HG02678 (cell line): ENCODE results near the gene SBK2.

Experiments used
- ATAC-seq: cut with Tn5 transposase; IDR thresholded peaks from one replicate; pipeline ENCODE4 v1.9.1; 2021; ENCODE audit warnings: mild to moderate bottlenecking, moderate library complexity; ENCODE audit not compliant: unreplicated experiment

The SBK2 gene

DNA sequence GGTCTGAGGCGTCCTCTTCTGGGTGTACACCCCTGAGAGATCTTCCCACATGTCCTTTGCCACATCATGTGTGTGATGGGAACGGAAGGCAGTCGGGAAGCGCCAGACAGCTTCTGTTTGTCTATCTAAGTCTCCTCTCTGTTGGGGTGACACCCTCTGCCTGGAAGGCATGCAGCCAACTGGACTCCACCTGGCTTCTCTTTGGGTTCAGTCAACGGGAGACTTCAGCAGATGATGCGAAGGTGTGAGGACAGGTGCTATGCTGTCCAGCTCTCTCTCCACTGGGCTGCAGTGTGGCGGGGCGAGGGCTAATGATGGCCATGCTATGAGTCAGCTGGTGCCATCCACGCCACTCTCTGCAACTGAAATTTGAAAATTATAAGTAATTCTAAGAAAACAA, 22.8 kb upstream of the SBK2 start:
- no peak for ATAC-seq

DNA sequence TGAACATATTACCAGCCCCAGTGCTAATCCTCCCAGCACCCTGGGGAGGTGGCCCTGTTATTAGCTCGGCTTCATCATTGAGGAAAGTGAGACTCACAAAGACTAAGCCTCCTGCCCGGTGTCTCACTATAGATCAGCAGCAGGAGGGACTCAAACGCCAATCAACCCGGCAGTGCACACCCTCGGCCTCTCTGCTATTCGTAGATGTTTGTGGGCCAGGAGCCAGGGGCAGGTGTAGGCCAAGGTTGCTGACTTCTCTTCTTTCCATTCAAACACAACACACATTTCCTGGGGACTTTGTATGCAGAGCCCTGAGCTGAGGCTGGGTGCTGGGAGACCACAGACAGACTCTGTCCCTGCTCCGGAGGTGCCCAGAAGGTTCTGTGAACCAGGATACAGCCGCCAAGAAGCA, 17.8 kb upstream of the SBK2 start:
- ATAC-seq = no peak

DNA sequence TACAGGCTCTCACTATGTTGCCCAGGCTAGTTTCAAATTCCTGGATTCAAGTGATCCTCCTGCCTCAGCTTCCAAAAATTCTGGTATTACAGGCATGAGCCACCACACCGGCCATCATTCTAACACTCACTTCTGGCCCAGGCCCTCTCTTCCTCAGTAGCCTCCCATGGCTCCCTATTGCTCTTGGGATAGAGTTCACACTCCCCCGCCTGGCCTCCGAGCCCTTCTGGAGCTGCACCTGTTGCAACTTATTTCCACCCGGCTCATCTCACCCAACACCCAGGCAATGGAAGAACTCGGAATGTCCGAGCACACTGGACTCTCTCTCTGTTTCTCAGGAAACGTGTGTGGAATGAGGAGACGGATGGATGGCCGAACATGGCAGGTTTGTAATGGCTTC, 17.4 kb upstream of the SBK2 start:
- ATAC-seq = no peak

DNA sequence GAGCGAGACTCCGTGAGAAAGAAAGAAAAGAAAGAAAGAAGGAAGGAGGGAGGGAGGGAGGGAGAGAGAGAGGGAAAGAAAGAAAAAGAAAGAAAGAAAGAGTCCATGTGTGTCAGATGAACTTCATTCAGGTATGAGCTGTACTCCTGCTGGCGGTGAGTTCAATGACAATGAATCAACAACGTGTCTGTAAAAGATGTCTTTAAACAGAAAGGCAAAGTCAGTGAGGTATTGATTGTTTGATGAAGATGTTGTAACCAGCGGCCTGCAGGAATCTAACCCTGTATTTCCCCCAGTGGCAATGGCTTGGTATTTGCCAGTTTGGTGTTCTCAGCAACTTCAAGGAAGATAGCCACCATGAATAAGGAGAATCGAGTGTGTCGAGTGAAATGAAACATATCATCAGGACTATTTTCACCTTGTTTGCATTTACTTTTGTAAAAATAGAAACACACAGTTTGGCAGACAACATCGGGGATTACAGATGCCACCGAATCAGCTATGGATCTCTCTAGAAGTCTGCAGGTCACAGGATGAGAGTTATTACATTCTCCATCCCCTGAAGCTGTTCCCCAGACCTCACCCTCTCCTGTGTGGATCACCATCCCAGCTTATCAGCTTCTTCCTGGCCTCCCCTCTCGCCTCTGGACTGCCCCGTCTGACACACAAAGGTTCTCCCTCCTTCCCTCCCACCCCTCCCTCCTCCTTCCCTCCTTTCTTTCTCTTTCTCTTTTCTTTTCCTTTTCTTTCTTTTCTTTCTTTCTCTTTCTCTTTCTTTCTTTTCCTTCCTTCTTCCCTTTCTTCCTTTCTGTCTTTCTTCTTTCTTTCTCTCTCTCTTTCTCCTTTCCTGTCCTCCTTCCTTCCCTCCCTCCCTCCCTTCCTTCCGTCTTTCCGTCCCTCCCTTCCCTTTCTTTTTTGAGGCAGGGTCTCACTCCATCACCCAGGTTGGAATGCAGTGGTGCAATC, 16.6 kb upstream of the SBK2 start:
- ATAC-seq = no peak

DNA sequence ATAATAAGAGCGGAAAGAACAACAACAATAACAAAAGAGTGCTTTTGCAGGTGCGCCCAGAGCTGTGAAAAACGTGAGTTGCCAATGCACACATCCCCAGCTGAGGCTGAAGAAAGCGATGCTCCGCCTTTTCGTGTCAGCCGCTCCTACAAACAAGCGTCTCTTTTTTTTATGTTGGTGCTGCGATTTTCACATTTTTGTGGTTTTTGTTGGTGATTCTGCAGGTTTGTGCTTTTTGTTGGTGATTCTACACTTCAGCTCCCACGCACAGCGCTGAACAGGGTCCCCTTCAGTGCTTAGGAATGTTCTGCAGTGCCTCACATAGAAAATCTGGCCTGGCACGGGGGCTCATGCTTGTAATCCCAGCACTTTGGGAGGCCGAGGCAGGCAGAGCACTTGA, 15.7 kb upstream of the SBK2 start:
- ATAC-seq = no peak

DNA sequence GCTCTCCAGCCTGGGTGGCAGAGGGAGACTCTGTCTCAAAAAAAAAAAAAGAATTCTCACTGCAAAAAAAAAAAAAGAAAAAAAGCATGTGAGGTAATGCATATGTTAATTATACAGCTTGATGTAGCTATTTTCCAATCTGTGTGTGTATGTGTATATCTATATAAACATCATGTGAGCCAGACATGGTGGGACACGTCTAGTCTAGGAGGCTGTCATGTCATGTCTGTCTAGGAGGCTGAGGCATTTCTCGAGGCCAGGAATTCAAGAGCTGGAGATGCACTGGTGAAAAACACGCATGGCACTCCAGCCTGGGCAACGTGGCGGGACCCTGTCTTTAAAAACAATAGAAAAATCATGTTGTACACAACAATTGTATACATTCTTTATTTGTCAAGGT, 15.3 kb upstream of the SBK2 start:
- no peak for ATAC-seq

DNA sequence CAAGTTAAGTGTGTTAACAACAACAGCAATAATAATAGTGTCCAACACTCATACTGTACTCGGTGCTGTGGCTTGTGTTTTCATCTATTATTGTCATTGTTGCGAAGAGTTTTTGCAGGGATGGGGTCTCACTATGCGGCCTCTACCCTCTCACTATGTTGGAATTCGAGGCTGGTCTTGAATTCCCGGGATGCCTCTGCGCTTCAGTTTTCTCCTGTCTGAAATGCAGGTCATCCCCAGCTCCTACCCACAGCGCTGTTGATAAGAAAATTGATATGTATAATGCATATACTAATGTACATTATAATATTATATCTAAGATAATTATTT, 13.4 kb upstream of the SBK2 start:
- no peak for ATAC-seq

DNA sequence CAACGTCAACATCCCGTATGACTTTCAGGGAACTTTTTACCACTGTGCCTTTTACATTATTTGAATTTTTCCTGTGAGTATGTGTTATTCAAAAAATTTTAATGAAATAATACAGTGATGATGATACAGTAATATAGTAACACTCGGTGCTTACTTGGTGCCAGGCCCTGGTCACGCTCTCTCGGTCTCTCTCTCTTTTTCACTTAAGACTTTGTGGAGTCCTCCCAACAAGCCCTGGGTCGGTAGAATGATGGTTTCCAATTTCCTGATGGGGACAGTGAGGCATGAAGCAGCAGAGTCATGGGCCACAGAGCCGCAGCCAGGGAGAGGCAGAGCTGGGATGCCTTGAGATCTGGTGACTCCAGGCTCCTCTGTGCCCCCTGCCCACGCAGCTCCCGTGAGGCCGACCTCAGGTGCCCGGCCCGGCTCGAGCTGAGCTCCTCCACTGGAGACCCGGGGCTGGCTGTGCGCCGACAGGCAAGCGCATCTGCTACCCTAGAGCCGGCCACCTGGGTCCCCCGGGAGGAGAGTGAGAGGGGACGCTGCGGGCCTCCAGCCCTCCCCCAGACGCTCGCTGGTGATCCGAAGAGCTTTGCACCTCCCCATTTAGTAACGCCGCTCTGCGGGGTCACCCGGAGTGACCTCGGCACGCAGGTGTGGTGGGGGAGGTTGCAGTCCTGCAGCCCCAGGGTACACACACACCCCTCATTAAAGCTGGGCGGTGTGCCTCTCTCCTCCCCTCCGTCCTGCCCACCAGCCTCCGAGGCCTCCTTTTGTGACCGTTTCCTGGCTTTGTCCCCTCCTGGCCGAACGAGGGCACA, 12.8 kb upstream of the SBK2 start:
- ATAC-seq = no peak

DNA sequence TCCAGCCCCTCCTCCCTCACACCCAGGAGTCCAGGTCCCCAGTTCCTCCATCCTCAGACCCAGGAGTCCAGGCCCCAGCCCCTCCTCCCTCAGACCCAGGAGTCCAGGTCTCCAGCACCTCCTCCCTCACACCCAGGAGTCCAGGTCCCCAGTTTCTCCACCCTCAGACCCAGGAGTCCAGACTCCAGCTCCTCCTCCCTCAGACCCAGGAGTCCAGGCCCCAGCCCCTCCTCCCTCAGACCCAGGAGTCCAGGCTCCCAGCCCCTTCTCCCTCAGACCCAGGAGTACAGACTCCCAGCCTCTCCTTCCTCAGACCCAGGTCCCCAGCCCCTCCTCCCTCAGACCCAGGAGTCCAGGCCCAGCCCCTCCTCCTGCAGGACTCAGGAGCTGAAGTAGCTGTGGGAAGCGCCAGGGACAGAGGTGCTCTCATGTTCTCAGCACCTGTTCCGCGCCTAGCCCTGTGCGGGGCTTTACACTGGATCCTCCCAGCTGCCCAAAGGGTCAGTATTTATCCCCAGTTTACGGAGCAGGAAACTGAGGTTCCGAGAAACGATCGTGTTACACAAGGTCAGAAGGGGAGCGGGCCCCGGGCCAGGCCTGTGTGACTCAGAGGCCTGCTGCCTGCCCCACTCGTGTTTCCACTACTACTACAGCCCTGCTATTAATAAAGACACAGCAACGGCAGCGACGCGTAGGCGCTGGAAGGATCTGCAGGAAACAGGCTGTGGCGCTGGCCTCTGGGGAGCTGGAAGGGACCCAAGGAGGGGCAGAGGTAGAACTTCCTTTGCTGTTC, 10.1 kb upstream of the SBK2 start:
- ATAC-seq = no peak

DNA sequence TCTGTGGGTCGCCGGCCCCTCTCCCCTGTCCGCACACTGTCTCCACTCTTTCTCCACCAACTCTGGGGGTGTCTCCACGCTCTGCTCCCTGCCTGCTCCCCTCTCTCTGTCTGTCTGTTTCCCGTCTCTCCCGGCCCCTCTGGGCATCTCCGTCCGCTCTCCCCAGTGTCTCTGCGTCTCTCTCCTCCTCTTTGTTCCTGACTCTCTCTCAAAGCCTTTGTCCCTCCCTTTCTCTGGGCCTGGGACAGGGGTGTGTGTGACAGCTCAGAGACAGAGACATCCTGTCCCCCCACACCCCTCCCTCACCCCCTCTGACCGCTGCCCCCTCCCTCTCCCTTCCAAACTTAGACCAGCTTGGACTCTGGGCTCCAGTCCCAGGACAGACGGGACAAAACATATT, 9.1 kb upstream of the SBK2 start:
- ATAC-seq = no peak

DNA sequence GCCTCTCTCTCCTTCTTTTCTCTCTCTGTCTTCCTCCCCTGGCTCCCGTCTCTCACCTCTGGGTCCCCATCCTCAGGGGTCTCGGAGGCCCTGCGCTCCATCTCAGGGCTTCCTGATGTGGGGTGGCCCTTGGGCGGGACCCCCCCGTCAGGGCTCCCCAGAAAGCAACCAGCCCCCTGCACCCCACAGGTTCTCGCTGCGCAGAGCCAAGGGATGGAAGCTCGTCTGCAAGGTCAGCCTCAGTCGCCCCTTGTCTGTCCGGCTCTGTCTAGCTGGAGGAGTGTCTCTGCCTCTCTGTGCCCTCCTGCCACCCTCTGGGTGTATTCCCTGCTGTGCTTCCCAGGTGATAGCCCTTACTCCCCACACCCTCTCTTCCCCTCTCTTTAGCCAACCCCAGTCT, 8.5 kb upstream of the SBK2 start, which contains the start of gene SBK3:
Gene SBK3, minus strand, starts transcription at position 101 of the 400 bp plus-strand sequence. Its CDS starts 0 bp downstream, at position 101.
- ATAC-seq = no peak

DNA sequence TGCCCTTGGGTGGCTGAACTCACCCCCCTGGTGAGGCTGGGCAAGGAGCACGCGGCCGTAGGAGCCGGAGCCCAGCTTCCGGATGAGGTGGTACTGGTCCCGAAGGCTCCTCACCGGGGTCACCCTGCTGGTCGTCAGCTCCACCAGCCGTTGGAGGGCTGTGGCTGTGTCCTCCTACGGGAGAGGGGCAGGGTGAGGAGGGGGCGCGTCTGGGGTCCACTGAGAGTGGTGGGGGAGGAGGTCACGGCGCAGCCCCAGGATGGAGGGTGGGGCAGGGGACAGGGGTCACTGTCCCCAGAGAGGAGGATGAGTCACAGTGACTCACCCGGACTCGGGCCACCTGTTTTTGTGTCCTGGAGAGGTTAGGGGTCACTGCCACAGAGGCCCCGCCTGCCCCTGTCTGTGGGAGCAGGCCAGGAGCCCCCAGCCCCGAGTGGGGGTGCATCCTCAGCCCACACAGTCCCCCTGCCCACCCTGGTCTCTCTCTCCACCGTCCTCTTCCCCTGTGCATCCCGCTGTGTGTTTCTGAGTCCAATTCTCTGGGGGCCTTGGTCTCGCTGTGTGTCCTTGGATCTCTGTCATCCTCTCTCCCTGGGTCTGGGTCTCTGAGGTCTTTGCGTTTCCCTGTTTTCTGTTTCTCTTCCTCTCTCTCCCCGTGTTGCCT, 8.0 kb upstream of the SBK2 start:
- no peak for ATAC-seq

DNA sequence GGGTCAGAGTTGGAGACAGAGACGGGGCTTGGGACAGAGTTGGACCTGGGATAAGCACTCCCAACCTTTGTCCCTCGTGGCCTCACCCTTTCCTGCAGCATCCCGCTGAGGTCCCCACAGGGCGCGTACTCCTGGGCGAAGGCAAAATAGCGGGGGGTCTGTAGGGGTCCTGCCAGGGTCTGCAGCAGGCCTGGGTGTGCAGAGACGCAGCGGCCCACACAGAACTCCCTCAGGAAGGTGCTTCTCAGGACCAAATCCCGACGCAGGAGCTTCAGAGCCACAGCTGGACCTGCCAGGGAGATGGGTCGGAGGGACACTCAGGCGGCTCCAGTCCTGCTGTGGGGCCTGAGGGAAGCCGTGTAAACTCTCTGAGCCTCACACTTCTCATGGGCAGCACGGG, 7.1 kb upstream of the SBK2 start:
- ATAC-seq = no peak

DNA sequence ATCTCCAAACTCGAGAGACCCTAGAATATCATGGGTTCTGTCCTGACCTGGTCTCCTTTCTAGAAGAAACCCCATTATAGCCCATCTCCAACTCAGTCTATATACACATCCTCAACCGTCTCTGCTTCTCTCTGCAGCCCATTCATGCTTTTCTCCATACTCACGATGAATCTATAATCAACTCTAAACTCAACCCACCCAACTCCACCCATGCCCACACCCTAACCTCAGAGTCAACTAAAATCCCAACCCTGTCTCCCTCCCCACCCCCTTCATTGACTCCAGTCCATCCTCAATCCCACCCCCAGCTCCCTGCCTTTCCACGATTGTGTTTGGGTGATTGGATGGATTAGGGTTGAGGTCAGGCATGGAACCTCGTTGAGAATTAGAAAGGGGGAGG, 6.6 kb upstream of the SBK2 start:
- ATAC-seq = no peak

DNA sequence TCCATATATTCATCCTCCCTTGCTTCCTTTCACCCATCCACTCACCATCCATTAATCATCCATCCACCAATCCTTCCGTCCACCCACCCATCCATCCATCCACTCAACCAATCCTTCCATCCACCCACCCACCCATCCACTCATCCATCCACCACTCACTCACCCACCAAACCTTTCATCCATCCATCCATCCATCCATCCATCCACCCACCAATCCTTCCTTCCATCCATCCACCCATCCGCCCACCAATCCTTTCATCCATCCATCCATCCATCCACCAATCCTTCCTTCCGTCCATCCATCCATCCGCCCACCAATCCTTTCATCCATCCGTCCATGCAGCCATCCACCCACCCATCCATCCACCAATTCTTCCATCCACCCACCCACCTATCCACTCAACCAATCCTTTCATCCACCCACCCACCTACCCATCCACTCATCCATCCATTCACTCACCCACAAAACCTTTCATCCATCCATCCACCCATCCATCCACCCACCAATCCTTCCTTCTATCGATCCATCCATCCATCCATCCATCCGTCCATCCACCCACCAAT, 5.4 kb upstream of the SBK2 start:
- no peak for ATAC-seq

DNA sequence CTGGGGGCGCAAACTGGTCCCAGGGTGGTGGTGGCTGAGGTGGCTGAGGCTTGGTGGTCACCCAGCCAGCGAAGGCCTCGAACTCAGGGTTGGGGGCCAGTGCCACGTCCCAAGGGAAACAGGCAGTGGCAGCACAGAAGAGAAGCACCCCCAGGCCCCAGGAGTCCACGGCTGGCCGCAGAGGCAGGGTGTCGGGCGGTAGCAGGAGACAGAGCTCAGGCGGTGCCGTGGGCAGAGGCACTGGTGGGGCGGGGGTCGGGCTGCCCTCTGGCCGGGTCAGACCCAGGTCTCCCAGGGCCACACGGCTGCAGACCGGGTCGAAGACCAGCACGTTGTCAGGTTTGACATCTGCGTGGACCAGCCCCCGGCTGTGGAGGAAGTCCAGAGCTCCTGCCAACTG, 4.2 kb upstream of the SBK2 start:
- ATAC-seq = no peak

DNA sequence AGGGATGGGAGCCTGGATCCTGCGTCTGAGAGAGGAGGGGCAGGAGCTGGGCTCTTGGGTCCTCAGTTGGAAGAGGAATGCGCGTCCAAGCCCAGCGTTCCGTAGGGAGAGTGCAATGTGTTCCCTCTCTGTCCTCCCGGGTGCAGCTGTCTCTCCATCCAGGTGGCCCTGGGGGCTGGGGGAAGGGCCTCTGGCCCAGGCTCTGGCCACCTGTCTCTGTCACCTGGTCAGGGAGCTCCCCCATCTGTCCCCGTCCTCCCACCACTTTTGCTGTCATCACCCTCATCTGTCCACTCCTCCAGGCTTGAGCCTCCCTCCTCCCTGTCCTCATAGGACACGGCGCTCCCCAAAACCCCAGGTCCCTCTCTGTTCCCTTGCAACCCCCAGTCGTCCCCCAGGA, 3.7 kb upstream of the SBK2 start:
- ATAC-seq = no peak

DNA sequence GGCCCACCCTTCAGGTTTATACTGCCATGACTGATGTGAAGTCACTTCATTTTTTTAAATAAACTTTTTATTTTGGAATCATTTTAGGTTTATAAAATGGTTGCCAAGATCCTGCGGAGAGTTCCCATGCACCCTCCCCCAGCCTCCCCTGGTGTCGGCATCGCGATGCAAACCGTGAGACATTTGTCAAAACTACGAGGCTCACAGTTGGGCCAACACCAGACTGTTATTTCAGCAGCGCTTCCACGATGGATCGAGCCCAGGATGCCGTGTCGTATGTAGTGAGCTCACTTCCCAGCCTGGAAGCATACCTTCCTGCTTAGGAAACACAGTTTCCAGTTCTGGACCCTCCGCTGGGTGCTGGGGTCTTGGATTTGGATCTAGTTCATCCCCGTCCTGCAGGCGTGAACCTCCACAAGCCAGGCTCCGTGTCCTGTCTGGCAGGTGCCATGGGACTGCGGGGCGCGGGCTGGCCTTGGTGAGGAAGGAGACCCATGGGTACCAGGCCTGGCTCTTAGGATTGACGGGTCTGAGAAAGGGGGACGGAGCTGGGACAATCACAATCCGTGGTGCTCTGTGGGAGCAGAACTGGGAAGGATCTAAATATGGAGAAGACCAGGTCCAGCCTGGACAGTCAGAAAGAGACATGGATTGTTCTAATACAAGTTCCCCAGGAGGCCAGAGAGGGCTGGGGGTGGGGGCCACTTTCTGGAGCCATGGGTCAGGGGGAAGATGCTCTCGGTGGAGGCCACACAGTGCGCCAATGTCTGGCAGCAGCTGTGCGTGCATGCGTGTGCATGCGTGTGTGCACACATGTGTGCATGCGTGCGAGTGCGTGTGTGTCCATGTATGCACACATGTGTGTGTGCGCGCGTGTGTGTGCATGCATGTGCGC, 2.4 kb upstream of the SBK2 start:
- no peak for ATAC-seq

DNA sequence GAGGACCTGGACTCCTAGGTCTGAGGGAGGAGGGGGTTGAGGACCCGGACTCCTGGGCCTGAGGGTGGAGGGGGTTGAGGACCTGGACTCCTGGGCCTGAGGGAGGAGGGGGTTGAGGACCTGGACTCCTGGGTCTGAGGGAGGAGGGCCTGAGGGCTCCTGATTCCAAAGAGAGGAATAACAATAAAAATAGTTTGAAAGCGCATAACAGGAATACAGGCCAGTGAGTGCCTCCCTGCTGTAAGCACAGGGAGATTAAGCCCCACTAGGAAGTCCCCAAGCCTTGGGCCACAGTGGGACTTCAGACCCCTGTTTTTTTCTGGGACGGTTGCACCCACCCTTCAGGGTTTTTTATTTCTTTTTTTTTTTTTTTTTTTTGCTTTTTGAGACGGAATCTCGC, 1.2 kb upstream of the SBK2 start:
- ATAC-seq = no peak

DNA sequence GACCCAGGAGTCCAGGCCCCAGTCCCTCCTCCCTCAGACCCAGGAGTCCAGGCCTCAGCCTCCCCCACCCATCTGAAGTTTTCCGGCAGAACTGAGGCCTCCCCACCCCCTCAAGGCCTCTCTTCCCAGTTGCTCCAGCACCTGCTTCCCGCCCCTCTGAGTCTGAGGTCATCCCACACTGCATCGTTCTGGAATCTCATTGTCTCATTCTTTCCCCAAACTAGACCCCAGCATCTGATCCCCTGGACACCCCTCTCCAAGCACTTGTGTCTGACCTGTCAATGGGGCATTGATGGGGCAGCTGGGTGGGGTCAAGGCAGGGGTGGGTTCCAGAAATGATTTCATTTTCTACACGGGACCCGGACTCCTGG, 793 bp upstream of the SBK2 start:
- ATAC-seq = no peak
